HG03135 (cell line): ENCODE measurements around the gene JPH2.
A peak's percentile ranks its signal among the peaks of the same experiment; 100 is the strongest.

Experiments used
- ATAC-seq: cut with Tn5 transposase; IDR thresholded peaks from one replicate; pipeline ENCODE4 v1.9.1; 2021; ENCODE audit warnings: mild to moderate bottlenecking, moderate library complexity; ENCODE audit not compliant: unreplicated experiment

Gene JPH2

GRCh38 chr20:44080646-44081267, 106.2 kb downstream of the JPH2 start:
- ATAC-seq, result peak; percentile 80

DNA sequence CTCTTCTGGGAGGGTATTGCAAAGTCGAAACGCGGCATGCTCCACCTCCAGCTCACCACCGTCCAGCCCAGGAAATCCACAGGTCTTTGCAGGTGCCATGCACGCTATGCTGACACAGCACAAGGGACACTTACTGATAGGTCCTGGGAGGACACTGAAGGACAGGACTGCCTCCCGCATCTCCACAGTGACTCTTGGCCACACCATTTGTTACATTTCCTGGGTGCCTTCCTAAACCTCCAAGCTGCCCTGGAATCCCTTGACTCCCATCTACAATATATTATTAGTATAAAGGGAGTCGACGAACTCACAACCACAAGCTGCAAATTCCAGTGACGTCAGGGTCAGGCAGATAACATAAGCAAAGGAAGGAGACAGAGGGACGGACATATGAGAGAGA, 106.9 kb downstream of the JPH2 start:
- ATAC-seq, result no peak

DNA sequence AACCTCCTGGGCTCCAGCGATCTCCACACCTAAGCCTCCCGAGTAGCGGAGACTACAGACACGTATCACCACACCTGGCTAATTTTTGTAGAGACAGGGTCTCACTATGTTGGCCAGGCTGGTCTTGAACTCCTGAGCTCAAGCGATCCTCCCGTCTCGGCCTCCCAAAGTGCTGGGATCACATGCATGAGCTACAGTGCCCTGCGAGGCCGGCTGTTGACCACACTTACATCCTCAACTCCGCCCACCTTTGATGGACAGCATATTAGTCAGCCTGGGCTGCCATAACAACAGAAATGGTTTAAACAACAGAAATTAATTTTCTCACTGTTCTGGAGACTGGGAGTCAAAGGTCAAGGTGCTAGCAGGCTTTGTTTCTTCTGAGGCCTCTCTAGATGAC, 107.7 kb downstream of the JPH2 start:
- ATAC-seq, result no peak

DNA sequence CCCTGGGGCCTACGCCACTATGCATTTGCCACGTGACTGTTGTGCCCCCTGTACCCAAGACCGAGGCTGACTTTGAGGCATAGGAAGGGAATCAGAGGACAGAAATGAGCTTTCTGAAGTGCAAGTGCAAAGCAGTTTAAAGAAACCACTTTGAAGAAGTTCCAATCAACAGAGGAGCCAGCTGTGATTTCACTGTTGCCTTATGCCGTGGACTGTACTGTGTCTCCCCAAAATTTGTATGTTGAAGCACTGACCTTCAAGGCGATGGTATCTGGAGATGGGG, 111.1 kb downstream of the JPH2 start:
- ATAC-seq, result no peak

- no peak for ATAC-seq
Measured at GRCh38 chr20:44075191-44075949, 111.6 kb downstream of the JPH2 start.

DNA sequence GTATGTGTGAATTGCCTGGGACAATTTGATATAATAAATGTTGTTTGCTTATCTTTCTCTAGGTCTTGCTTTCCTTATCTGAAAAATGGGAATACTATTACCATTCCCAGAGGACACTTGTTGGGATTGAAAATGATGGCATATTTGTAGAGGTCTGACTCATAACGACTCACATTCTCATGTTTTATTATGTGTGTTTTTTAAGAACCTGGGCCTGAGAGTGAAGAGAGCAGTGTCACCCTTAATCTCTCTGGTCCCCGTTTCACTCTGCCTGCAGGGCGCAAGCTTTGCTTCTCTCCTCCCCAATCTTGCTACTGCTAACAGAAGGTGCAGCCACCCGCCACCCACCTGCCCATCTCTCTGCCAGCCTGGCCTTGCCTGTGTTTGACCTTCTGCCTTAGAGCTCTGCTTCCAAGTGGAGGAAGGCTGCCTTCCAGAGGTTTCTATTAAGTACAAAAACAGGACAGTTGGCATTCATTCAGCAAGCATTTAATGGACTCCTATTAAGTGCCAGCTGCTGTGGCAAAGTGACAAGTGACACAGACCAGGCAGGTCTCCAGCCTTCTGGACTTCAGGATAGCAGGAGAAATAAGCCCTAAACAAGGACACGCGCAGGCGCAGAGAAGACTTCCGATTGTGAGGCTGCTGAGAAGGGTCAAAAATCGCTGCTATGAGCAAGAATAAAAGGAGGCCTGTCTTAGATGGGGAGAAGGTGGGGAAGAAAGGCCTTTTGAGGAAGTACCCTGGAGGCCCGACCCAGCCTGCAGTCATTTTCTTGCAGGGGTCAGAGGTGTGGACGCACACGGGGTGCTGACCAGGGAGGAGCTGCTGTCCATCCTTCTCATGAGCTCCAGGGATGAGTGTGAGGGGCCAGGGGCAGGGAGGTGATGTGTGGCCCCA, 112.5 kb downstream of the JPH2 start:
- ATAC-seq, result no peak

- no peak for ATAC-seq
Measured at GRCh38 chr20:44073675-44074071, 113.3 kb downstream of the JPH2 start.

- no peak for ATAC-seq
Measured at GRCh38 chr20:44073011-44073674, 113.8 kb downstream of the JPH2 start.

- ATAC-seq, result no peak
Measured at GRCh38 chr20:44072384-44072783, 114.6 kb downstream of the JPH2 start.

GRCh38 chr20:44071526-44072111, 115.4 kb downstream of the JPH2 start:
- ATAC-seq, result no peak

DNA sequence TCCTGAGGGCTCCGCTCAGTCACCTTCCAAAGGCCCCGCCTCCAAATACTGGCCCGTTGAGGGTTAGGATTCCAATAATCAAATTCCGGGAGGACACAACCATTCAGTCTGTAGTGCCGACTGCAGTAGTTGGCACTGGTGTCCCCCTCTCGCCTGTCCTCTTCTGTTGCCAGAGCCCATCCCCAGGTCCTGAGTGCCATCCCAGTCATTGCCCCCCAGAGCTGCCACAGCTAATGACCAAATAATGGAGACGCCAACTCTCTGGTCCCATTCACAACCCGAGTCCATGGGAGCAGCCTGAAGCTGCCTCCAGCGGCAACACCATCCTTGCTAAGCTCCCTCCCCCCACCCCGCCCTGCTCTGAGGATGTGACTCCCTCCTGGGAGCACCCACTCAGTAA, 115.9 kb downstream of the JPH2 start:
- ATAC-seq, result no peak

DNA sequence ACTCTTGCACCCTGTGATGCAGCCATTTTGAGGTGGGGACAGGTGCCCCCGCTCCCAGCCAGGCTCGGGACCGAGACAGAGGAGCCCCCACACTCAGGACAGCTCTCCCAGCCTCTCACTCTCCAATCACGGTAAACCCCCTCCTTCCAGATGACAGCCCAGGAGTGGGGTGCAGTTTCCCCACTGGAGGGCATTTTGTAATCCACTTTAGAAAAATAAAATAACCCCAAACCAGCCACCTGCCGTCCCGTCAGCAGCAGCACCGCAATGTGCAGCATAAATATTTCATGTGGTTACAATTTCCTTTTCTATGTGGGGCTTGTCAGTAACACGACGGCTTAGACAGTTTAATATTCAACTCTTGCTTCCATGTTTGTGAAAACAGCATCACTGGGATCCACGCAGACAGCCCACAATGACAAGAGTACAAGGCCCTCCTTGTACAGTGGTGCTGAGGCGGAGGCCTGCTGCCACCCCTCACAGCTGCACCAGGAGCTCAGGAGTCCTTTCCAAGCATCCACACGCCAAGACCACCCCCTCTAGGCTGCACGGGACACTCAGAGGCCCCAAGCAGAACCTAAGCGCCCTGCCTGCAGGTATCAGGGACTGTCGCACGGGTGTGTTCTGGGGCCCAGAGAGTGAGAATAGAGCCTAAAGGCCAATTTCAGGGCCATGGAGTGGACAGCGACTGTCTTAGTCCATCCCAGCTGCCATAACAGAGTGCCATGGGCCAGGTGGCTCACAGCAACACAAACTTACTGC, 116.7 kb downstream of the JPH2 start:
- ATAC-seq, result no peak

GRCh38 chr20:44069203-44070011, 117.6 kb downstream of the JPH2 start:
- peak; percentile 60 for ATAC-seq

DNA sequence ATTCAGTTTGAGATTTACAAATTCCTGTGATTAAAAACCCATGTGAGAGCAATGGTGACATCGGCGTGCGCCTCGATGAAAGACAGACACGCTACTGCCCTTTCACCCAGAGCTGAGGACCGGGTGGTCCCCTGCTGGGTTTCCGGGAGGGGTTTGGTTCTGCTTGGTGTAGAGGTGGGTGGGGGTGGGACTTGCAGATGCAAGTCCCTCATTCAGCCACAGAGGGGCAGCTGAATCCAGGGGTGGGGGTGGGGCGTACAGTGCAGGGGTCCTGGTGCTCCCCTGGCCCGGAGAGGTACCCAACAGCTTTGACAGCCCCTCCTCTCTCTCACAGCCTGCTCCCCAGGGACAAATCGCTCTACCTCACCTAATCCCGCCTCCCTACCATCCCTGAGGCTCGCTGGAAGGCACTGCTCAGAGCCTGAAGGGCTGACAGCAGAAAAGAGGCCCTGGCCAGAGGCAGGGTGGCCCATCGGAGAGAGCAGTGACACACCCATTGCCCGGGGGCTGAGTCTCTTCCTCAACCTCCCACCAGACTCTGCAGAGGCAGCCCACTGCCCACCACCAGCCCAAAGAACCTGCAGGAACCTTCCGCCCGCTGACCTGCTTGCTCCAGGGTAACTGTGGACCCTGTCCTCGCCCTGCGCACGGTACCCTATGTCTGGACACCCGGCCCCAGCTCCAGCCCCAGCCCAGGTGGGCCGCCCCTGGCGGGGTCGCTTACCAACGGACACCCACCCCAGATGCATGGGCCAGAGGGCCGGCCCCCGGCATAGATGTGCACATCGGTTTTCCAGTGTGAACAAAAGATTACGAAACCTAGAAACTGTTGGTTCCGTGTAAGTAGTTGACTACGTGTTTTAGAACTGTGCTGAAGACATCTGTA, 118.4 kb downstream of the JPH2 start:
- ATAC-seq, result peak; percentile 11

- no peak for ATAC-seq
Measured at GRCh38 chr20:44067650-44068081, 119.3 kb downstream of the JPH2 start.

- ATAC-seq, result no peak
Measured at GRCh38 chr20:44066645-44067606, 120.1 kb downstream of the JPH2 start.
